ENCODE measurements around the gene ZNF691. TPM values are rescaled to one million over a fixed set of nuclear protein-coding genes. Genes with fewer than 3 reads are reported as not detected.
"Not testable (repeated sequence)": the region's sequence is repeated elsewhere in the genome, so short reads cannot be mapped to it uniquely, and the experiment has no call there.

The ZNF691 gene
- total RNA-seq, 1 donor from 2014 or later = 12.8 TPM

GRCh38 chr1:42860339-42861013 lies 14.1 kb downstream of the ZNF691 start:
- no peak for DNase-seq

DNA sequence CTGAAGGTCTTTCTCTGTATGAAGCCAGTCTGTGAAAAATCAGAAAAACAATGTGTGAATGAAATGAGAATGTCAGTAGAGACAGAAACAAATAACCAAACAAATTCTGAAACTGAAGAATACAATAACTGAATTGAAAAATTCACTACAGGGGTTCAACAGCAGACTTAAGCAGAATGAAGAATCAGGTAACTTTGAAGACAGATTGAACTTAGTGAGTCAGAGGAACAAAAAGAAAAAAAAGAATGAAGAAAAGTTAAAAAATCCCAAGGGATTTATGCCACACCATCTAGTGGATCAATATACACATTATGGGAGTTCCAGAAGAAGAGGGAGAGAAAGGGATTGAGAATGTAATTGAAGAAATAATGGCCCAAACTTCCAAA lies 14.6 kb downstream of the ZNF691 start:
- no peak for DNase-seq

GRCh38 chr1:42866549-42866948 lies 20.1 kb downstream of the ZNF691 start:
- no peak for DNase-seq

DNA sequence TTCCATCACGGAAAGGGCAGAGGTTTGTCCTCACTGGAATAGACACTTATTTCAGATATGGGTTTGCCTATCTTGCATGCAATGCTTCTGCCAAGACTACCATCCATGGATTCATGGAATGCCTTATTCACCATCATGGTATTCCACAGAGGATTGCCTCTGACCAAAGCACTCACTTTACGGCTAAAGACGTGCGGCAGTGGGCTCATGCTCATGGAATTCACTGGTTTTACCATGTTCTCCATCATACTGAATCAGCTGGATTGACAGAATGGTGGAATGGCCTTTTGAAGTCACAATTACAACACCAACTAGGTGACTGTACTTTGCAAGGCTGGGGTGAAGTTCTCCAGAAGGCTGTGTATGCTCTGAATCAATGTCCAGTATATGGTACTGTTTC lies 22.1 kb downstream of the ZNF691 start:
- DNase-seq = not testable (repeated sequence)

DNA sequence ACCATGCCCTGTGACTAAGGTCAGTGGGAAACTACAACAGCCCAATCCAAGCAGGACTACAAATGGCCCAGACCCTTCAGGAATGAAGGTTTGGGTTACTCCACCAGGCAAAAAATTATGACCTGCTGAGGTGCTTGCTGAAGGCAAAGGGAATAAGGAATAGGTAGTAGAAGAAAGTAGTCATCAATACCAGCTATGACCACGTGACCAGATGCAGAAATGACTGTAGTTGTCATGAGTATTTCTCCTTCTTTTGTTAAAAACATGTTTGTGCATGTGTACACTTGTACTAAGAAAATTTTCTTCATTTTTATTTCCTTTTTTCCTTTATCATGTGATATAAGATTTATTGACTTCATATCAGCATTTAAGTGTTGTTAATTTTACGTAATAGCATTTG lies 22.8 kb downstream of the ZNF691 start:
- DNase-seq = not testable (repeated sequence)

DNA sequence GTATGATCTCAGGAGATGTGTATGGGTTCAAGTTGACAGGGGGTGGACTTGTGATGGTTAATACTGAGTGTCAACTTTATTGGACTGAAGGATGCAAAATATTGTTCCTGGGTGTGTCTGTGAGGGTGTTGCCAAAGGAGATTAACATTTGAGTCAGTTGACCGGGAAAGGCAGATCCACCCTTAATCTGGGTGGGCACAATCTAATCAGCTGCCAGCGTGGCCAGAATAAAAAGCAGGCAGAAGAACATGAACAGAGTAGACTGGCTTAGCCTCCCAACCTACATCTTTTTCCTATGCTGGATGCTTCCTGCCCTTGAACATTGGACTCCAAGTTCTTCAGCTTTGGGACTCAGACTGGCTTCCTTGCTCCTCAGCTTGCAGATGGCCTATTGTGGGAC lies 23.3 kb downstream of the ZNF691 start:
- not testable (repeated sequence) for DNase-seq

GRCh38 chr1:42873108-42873507 lies 26.7 kb downstream of the ZNF691 start:
- DNase-seq = not testable (repeated sequence)

- no peak for DNase-seq
Observed at GRCh38 chr1:42873670-42874069, 27.3 kb downstream of the ZNF691 start.

GRCh38 chr1:42876009-42876408 lies 29.6 kb downstream of the ZNF691 start:
- no peak for DNase-seq

GRCh38 chr1:42877380-42877779 lies 31.0 kb downstream of the ZNF691 start:
- DNase-seq = peak; percentile 13

- no peak for DNase-seq
Observed at GRCh38 chr1:42880384-42880783, 34.0 kb downstream of the ZNF691 start.

DNA sequence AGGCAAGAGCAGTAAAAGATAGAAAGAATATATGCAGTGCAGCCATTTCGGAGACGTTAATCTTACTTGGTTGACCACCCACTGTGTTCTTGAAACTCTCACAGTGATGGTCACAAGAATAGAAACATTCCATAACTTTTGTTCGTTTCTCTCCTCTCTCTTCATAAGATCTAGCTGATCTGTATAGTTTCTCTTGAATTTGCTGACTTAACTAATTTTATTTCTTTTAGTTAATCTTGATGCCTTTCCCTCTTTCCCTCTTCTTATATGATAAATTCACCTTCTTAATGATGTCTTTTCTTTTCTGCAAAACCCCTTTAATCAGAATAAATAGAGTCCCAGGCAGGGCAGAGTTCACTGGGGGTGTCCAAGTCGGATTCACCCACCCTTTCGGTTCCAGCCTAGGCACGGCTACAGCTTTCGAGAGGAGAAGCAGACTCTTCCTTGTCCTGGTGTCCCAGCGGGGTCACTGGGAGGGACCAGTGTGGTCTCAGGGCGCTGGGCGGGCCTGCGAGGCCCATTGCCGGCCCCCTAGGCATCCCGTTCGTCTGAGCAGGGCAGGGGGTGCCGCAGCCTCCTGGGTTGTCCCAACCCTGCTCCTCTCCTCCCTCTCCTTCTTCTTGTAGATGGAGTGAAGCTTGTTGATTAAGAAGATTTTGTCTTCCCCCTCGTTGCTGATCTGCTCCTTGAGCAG lies 39.8 kb downstream of the ZNF691 start:
- no peak for DNase-seq

GRCh38 chr1:42886800-42887199 lies 40.4 kb downstream of the ZNF691 start:
- no peak for DNase-seq

DNA sequence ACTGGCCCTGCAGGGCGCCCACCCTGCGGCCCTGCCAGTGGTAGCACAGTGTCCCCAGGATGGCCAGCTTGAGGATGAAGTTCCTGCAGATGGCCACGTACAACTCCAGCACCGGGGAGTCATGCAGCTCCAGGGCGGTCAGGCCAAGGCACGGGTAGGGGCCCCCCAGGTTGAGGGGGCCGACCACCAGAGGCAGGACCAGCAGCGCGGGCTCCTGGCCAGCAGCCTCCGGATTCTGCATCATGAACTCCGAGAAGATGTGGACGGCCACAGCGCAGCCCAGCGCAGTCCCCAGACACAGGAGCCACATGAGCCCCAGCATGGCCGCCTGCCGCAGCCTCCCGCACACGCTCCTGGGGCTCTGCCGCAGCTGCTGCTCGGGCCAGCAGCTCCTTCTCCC lies 41.0 kb downstream of the ZNF691 start:
- DNase-seq = no peak

GRCh38 chr1:42888013-42888633 lies 41.7 kb downstream of the ZNF691 start:
- DNase-seq = no peak

- DNase-seq = no peak
Observed at GRCh38 chr1:42889264-42889663, 42.9 kb downstream of the ZNF691 start.

- DNase-seq = peak; percentile 8
Observed at GRCh38 chr1:42891465-42892138, 45.2 kb downstream of the ZNF691 start.

- not testable (repeated sequence) for DNase-seq
Observed at GRCh38 chr1:42899960-42900359, 53.5 kb downstream of the ZNF691 start.

Other genes starting within 250 kb of the ZNF691 start
- 28.9 TPM for gene PPIH, start 188.2 kb upstream of the ZNF691 start, total RNA-seq
- gene YBX1, start 164.2 kb upstream of the ZNF691 start, total RNA-seq = 557 TPM
- gene CLDN19, start 106.4 kb upstream of the ZNF691 start, total RNA-seq = 2.8 TPM
- gene P3H1, start 79.6 kb upstream of the ZNF691 start, total RNA-seq = 54.8 TPM
- 5.9 TPM for gene C1orf50, start 79.4 kb upstream of the ZNF691 start, total RNA-seq
- gene TMEM269, start 61.6 kb upstream of the ZNF691 start, total RNA-seq = not detected
- gene ERMAP, start 29.5 kb upstream of the ZNF691 start, total RNA-seq = 14.1 TPM
- gene SVBP, start 29.2 kb upstream of the ZNF691 start, total RNA-seq = 23.3 TPM
- 124 TPM for gene SLC2A1, start 112.3 kb downstream of the ZNF691 start, total RNA-seq